ENCODE data around the gene VAV2. TPM values are rescaled to one million over a fixed set of nuclear protein-coding genes. Genes with fewer than 3 reads are reported as not detected.
A peak's percentile ranks its signal among the peaks of the same experiment; 100 is the strongest.

VAV2 gene
- total RNA-seq, 1 experiment from 2014 or later = 24.7 TPM

DNA sequence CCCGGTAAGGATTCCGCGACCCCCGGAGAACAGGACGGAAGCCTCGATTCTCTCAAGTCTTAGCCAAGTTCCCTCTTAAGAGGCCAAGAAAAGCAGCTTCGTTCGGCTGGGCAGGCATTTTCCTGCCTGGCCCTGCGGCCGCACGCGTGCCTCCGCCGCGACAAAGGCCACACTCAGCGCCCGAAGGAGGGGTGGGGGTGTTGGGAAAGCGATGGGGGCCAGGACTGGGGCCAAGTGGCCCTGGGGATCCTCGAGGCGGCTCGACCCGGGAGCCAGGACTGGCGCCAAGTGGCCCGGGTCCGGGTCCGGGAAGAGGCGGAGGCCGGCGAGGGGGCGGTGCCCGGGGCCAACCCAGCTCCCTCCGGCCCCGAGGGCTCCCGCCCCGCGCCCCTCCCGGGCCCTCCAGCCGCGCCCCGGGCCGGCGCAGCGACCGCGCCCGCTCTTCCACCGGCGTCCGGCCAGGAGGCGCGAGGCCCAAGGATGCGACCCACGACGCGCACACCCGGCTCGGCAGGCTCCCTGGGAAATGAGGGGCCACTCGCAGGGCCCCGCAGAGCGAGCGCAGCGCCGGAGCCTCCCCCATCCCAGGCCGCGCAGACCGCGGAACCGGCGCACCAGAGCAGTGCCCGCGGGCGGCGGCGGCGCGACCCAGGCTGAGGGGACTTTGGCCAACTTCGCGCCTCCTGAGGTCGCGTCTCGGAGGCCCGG lies 756 bp downstream of the VAV2 start:
- no peak for DNase-seq (ENCODE audit: low read depth, low spot score)
- peaks cover 14% of the 10 kb centered on the region for H3K4me1 ChIP-seq (ENCODE audit: control insufficient read depth, insufficient read depth, low read length)
- CTCF ChIA-PET = no interaction called here
- no peaks in the 10 kb centered on the region for H3K36me3 ChIP-seq (ENCODE audit: control insufficient read depth, insufficient read depth, low read length)
- intact Hi-C loops (cut with micrococcal nuclease; ENCODE audit: unreplicated experiment) = no loop called here
- in situ Hi-C loops (cut with HindIII; ENCODE audit: low pct_unique_long_range_greater_than_20kb, low sequenced_read_pairs) = no loop called here
- no peaks in the 10 kb centered on the region for H3K27me3 ChIP-seq (ENCODE audit: control insufficient read depth, insufficient read depth, low read length)
- no peak for TF ChIP-seq POLR2AphosphoS5 (IDR thresholded peaks at IDR 0.05; ENCODE audit: low read depth, low read length)
- TF ChIP-seq, protein P1, sequence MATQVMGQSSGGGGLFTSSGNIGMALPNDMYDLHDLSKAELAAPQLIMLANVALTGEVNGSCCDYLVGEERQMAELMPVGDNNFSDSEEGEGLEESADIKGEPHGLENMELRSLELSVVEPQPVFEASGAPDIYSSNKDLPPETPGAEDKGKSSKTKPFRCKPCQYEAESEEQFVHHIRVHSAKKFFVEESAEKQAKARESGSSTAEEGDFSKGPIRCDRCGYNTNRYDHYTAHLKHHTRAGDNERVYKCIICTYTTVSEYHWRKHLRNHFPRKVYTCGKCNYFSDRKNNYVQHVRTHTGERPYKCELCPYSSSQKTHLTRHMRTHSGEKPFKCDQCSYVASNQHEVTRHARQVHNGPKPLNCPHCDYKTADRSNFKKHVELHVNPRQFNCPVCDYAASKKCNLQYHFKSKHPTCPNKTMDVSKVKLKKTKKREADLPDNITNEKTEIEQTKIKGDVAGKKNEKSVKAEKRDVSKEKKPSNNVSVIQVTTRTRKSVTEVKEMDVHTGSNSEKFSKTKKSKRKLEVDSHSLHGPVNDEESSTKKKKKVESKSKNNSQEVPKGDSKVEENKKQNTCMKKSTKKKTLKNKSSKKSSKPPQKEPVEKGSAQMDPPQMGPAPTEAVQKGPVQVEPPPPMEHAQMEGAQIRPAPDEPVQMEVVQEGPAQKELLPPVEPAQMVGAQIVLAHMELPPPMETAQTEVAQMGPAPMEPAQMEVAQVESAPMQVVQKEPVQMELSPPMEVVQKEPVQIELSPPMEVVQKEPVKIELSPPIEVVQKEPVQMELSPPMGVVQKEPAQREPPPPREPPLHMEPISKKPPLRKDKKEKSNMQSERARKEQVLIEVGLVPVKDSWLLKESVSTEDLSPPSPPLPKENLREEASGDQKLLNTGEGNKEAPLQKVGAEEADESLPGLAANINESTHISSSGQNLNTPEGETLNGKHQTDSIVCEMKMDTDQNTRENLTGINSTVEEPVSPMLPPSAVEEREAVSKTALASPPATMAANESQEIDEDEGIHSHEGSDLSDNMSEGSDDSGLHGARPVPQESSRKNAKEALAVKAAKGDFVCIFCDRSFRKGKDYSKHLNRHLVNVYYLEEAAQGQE (IDR thresholded peaks at IDR 0.05; ENCODE audit: insufficient read depth in 1 of 2, low read depth in 2 of 2, low read length in 1 of 2) = no peak
- TF ChIP-seq, protein P2, sequence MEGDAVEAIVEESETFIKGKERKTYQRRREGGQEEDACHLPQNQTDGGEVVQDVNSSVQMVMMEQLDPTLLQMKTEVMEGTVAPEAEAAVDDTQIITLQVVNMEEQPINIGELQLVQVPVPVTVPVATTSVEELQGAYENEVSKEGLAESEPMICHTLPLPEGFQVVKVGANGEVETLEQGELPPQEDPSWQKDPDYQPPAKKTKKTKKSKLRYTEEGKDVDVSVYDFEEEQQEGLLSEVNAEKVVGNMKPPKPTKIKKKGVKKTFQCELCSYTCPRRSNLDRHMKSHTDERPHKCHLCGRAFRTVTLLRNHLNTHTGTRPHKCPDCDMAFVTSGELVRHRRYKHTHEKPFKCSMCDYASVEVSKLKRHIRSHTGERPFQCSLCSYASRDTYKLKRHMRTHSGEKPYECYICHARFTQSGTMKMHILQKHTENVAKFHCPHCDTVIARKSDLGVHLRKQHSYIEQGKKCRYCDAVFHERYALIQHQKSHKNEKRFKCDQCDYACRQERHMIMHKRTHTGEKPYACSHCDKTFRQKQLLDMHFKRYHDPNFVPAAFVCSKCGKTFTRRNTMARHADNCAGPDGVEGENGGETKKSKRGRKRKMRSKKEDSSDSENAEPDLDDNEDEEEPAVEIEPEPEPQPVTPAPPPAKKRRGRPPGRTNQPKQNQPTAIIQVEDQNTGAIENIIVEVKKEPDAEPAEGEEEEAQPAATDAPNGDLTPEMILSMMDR (IDR thresholded peaks at IDR 0.05) = no peak
- no peak for TF ChIP-seq SIN3A (IDR thresholded peaks at IDR 0.05; ENCODE audit: borderline replicate concordance, insufficient read depth, low read depth, low read length)
- no peak for TF ChIP-seq TCF7L2 (IDR thresholded peaks at IDR 0.05; ENCODE audit: low read depth, low read length)
- ATAC-seq = 0 out of 2 replicates have a peak, but pooled peaks have one; percentile 8
- no TSS peak for BruUV-seq (replicated peaks)
- peak overlapping the region; percentile 57; the same call in 1 of the 2 replicates for H3K27ac ChIP-seq (ENCODE audit: low read length)
- POLR2A ChIA-PET = no interaction called here
- H3K4me3 ChIP-seq (ENCODE audit: low read depth in 2 of 2, low read length in 2 of 2) = peak overlapping the region; percentile 59 to 66
- H3K9me3 ChIP-seq (ENCODE audit: control insufficient read depth, insufficient read depth, low read depth, low read length) = no peaks in the 10 kb centered on the region

DNA sequence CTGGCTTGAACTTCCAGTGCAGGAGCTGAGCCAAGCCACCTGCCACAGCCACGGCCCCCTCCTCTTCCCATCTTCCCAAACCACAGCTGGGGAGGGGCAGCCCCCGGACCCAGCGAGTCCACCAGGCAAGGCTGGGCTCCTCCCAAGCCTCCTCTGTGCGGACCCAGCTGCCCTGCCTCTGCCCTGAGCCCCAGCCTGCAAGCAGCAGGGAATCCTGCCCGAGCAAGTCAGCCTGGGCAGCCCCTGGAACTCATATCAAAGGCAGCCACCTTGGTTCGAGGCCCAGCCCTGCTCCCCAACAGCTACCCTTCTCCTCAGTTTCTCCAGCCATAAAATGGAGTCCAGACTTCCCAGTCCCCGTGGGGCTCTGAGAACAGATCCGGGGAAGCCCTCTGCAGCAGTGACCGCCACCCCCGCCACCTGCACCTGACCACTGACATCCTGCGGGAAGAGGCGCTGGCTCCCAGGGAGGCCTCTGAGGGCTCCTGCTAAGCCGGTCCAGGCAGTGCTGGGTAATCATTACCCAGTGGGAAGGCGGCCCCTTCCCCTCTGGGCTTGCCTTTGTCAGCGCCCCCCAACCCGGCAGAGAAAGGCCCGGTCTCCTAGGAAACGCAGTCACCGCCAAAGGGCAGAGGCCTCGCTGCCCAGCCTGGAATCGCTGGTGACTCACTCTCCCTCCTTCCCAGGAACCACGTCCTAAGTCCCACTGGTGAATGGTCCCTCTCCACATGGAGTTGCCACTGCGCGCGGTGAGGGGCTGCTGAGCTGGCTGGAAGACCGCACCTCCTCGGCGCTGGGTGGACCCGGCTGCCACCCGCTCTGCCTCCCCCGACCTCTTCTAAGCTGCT lies 1.5 kb downstream of the VAV2 start:
- POLR2A ChIA-PET = no interaction called here

More for the DNA sequence above, 1.5 kb downstream of the VAV2 start:
- no peaks in the 10 kb centered on the region for H3K27me3 ChIP-seq (ENCODE audit: control insufficient read depth, insufficient read depth, low read length)
- no TSS peak for BruUV-seq (replicated peaks)
- H3K4me3 ChIP-seq (ENCODE audit: low read depth in 2 of 2, low read length in 2 of 2) = peak overlapping the region; percentile 59 to 66
- no peaks in the 10 kb centered on the region for H3K36me3 ChIP-seq (ENCODE audit: control insufficient read depth, insufficient read depth, low read length)
- DNase-seq (ENCODE audit: low read depth, low spot score) (no peak), ATAC-seq (no peak)
- no peak for TF ChIP-seq SIN3A (IDR thresholded peaks at IDR 0.05; ENCODE audit: borderline replicate concordance, insufficient read depth, low read depth, low read length)
- TF ChIP-seq, protein P1 (IDR thresholded peaks at IDR 0.05; ENCODE audit: insufficient read depth in 1 of 2, low read depth in 2 of 2, low read length in 1 of 2) = no peak
- TF ChIP-seq TCF7L2 (IDR thresholded peaks at IDR 0.05; ENCODE audit: low read depth, low read length) = no peak
- no peak for TF ChIP-seq POLR2AphosphoS5 (IDR thresholded peaks at IDR 0.05; ENCODE audit: low read depth, low read length)
- TF ChIP-seq, protein P2 (IDR thresholded peaks at IDR 0.05) = no peak
- H3K4me1 ChIP-seq (ENCODE audit: control insufficient read depth, insufficient read depth, low read length) = peaks cover 14% of the 10 kb centered on the region
- H3K9me3 ChIP-seq (ENCODE audit: control insufficient read depth, insufficient read depth, low read depth, low read length) = no peaks in the 10 kb centered on the region
- peak overlapping the region; percentile 57; the same call in 1 of the 2 replicates for H3K27ac ChIP-seq (ENCODE audit: low read length)
- intact Hi-C loops (cut with micrococcal nuclease; ENCODE audit: unreplicated experiment) (no loop called here), in situ Hi-C loops (cut with HindIII; ENCODE audit: low pct_unique_long_range_greater_than_20kb, low sequenced_read_pairs) (no loop called here)
- CTCF ChIA-PET = no interaction called here
